GM21360 (cell line): Measurements from ENCODE around the gene ZNF121.
A peak's percentile ranks its signal among the peaks of the same experiment; 100 is the strongest.
"Not testable (repeated sequence)": the region's sequence is repeated elsewhere in the genome, so short reads cannot be mapped to it uniquely, and the experiment has no call there.

Experiments
- ATAC-seq: cut with Tn5 transposase; IDR thresholded peaks from one replicate; pipeline ENCODE4 v1.9.1; 2021; ENCODE audit warnings: mild to moderate bottlenecking, moderate library complexity; ENCODE audit not compliant: unreplicated experiment

Gene ZNF121

DNA sequence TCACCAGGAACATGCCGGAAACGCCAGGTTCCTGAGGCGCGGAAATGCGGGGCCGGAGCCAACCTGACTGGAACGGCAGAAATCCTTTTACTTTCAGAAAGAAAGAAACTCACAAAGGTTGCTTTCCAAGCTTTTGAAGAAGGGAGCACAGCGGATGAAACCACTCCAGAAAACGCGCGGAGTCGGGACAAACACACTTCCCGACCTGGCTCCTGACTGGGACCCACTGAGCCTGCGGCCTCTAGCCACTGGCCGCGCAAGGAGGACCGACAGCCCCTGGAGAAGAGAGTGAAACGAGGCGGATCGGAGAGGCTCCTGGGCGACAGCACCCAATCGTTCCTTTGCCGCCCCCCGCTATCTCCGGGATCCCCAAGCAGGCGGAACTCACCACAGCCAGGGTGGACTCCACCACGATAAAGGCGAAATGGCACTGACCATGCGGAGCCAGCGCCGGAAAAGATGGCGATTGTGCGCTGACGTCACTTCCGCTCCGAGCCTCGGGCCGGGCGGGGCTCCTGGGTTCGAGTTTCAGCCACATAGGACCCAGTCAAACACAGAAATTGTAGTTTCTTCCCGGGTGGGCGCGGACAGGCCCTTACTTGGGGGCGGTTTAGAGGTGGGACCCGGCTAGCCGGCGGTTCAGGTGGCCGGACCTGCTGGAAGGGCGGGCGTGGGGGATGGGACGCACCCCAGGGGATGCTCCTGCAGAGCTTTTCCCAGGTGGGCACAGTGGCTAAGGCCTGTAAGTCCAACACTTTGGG lies at the start of gene ZNF121:
Gene ZNF121, minus strand, starts transcription at position 432 of the 761 bp plus-strand sequence. CDS start 16,407 bp downstream, outside the sequence.
- ATAC-seq = peak; percentile 81

- ATAC-seq = no peak
Observed at GRCh38 chr19:9627856-9628255, 43.6 kb upstream of the ZNF121 start.

GRCh38 chr19:9622531-9622930 lies 38.2 kb upstream of the ZNF121 start:
- ATAC-seq = no peak

DNA sequence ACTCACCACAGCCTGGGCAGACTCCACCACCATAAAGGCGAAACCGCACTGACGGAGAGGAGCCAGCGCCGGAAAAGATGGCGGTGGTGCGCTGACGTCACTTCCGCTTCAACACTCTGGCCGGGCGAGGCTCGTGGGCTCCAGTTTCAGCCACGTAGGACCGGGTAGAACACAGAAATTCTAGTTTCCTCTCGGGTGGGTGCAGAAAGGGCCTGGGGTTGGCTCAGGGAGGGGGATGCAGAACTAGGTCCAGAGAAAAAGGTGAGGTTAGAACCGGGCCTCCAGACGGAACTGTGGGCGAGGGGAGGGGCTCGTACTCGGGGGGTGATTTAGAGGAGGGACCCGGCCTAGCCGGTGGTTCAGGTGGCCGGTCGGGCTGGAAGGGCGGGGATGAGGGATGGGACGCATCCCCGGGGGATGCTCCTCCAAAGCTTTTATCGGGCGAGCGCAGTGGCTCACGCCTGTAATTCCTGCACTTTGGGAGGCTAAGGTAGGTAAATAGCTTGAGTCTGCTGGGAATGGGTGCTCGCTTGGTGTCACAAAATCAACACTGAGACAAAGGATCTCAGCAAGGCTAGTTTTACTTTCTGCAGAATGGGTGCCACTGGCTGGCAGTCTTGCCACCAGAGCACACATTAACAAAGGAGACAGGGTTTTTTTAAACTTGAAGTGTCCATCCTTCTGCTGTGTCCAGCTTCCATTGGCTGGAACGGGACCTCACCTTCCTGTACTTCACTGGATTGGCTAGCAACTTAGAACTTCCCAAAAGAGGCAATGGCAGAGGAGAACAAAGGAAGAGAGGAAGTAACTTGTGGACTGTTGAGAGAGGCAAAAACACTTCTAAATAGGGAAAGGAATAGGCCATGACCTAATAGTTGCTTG lies 37.1 kb upstream of the ZNF121 start, which contains the start of gene ZNF561:
Gene ZNF561, minus strand, starts transcription at position 77 of the 882 bp plus-strand sequence. CDS start 1,776 bp downstream, outside the sequence.
- peak; percentile 65 for ATAC-seq

DNA sequence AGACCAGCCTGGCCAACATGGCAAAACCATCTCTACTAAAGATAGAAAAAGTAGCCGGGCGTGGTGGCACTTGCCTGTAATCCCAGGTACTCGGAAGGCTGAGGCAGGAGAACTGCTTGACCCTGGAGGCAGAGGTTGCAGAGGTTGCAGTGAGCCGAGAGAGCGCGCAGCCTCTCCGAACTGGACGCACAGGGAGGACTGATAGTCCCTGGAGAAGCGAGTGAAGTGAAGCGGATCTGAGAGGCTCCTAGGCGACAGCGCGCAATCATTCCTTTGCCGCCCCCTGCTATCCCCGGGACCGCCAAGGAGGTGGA lies 36.5 kb upstream of the ZNF121 start:
- no peak for ATAC-seq

DNA sequence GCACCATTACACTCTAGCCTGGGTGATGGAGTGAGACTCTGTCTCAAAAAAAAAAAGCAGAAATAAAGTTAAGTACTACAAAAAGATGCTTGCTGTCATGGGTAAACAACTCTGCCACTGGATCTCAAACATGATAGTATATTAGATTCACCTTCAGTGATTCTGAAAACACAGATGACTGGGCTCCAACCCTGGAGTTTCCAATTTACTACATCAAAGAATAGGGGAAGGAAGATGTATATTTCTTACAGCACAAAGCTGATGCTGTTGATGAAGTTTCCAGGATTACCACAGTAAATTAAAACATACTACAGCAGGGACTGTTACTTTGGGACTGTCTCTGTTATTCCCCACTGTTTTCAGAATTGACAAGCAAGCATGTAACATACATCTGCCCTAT lies 31.5 kb upstream of the ZNF121 start:
- ATAC-seq = no peak

DNA sequence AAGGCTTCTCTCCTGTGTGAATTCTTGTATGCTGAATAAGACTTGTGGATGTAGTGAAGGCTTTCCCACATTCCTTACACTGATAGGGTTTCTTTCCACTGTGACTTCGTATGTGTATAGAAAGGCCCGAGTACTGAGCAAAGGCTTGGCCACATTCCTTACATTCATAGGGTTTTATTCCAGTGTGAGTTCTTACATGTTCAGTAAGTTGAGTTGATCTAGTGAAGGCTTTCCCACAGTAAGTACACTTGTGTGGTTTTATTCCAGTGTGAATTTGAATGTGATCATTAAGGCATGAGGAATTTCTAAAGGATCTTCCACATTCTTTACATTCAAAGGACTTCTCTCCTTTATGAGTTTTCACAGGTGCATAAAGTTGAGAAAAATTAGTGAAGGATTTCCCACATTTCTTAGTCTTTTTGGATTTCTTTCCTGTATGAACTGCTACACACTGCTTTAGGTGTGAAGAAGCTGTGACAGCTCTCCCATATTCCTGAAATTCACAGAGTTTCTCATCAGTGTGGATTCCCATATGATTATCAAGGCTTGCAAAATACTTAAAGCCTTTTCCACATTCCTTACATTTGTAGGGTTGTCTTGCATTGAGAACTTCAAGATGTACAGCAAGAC lies 26.3 kb upstream of the ZNF121 start:
- ATAC-seq = no peak

GRCh38 chr19:9608912-9609311 lies 24.6 kb upstream of the ZNF121 start:
- no peak for ATAC-seq

DNA sequence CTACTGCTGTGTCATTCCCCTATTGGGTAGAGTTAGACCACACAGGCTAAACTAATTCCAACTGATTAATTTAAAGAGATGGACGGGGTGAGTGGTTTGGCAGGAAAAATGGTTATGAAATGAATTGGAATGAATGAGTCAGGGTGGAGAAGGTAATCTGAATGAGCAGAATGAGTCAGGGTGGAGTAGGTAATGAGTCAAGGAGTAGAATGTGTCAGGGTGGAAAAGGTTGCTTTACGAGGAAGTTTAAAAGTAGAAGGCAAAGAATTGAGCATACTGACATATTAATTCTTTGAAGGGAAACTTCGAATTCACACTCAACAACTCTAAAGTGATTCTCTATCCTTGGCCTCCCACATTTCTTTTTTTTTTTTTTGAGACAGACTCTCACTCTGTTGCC lies 12.7 kb upstream of the ZNF121 start:
- no peak for ATAC-seq

DNA sequence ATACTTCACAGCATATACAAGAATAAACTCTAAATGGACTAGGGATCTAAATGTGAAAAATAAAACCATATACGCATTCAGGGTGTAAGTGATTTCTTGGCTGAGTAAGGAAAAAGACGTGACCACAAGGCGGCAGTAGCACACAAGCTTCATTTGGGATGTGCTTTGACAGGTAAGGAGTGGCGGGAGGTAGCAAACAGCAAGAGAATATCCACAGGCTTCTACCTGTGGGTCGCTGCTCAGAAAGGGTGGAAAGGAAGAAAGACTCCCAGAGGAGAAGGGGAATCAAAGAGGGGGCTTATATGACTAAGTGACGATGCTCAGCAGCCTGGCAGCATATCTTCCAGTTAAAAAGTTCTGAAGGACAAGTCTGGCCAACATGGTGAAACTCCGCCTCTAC lies 2.5 kb upstream of the ZNF121 start:
- ATAC-seq = no peak

GRCh38 chr19:9582081-9582725 lies 2.1 kb downstream of the ZNF121 start:
- ATAC-seq = not testable (repeated sequence)

GRCh38 chr19:9580728-9581127 lies 3.6 kb downstream of the ZNF121 start:
- ATAC-seq = no peak

DNA sequence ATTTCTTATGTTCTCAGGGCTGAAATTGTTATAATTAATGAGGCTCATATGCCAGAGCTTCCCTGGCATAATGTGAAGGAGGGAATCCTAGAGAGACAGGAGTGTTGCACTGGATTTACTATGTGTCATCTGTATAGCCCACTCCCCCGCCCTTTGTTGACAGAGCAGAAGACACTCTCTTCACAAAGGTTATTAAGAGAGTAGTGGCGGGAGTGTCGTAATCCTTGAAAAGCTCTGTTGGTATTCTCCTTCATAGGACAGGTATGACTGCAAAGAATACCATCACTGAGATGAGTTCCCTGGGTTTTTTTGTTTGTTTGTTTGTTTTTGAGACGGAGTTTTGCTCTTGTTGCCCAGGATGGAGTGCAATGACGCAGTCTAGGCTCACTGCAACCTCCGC lies 14.0 kb downstream of the ZNF121 start:
- no peak for ATAC-seq

DNA sequence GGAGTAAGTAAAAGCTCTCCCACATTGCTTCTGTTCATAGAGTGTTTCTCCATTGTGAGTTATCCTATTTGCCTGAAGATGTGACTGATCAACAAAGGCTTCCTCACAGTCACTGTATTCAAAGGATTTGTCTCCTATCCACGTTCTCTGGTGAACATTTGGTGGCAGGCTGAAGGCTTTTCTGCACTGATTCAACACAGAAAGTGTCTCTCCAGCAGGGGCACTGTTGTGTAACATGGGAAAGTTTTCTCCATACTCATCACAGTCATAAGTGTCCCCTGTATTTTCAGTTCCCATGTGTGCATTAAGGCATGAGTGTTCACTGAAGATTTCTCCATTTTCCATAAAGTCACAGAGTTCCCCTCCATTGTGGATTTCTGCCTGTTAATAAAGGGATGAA lies 17.6 kb downstream of the ZNF121 start:
- no peak for ATAC-seq

DNA sequence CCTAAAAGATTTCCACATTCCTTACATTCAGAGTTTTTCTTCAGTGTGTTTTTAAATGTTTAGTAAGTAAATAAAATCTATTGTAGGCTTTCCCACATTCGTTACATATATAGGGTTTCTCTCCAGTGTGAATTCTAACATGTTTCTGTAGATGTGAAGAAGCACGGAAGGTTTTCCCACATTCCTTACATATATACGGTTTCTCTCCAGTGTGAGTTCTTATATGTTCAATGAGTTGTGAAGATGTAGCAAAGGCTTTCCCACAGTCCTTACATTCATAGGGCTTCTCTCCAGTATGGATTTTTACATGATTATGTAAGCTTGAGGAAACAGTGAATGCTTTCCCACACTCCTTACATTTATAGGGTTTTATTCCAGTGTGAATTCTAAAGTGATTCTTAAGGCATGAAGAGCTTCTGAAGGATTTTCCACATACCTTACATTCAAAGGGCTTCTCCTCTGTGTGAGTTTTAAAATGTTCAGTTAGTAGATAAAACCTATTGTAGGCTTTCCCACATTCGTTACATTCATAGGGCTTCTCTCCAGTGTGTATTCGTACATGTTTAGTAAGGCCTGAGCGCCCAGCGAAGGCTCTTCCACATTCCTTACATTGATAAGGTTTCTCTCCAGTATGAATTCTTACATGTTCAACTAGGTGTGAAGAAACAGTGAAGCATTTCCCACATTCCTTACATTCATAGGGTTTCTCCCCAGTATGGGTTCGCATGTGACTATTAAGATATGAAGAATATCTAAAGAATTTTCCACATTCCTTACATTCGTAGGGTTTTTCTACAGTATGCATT lies 18.2 kb downstream of the ZNF121 start:
- ATAC-seq = no peak

- ATAC-seq = no peak
Observed at GRCh38 chr19:9552536-9553274, 31.6 kb downstream of the ZNF121 start.

DNA sequence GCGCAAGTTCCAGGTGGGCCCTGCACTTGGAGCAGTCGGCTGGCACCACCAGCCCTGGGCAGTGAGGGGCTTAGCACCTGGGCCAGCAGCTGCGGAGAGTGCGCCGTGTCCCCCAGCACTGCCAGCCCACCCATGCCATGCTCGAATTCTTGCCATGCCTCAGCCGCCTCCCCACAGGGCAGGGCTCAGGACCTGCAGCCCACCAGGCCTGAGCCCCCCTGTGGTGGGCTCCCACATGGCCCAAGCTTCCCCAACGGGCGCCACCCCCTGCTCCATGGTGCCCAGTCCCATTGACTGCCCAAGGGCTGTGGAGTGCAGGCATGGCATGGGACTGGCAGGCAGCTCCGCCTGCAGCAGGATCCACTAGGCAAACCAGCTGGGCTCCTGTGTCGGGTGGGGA lies 36.4 kb downstream of the ZNF121 start:
- no peak for ATAC-seq

DNA sequence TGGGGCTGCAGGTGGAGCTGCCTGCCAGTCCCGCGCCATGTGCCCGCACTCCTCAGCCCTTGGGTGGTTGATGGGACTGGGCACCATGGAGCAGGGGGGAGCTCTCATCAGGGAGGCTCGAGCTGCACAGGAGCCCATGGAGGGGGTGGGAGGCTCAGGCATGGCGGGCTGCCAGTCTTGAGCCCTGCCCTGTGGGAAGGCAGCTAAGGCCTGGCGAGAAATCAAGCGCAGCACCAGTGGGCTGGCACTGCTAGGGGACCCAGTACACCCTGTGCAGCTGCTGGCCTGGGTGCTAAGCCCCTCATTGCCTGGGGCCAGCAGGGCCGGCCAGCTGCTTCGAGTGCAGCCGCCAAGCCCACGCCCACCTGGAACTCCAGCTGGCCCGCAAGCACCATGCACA lies 43.0 kb downstream of the ZNF121 start:
- ATAC-seq = not testable (repeated sequence)

- ATAC-seq = not testable (repeated sequence)
Observed at GRCh38 chr19:9539921-9540320, 44.4 kb downstream of the ZNF121 start.

DNA sequence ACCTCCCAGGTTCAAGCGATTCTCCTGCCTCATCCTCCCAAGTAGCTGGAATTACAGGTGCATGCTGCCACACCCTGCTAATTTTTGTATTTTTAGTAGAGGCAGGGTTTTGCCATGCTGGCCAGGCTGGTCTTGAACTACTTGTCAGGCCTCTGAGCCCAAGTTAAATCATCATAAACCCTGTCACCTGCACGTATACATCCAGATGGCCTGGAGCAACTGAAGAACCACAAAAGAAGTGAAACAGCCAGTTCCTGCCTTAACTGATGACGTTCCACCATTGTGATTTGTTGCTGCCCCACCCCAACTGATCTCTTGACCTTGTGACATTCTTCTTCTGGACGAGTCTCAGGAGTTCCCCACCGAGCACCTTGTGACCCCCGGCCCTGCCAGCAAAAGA lies 45.1 kb downstream of the ZNF121 start:
- ATAC-seq = not testable (repeated sequence)
